ENCODE data around the gene MATCAP1.

GRCh38 chr16:67146523-67147357, 37.0 kb downstream of the MATCAP1 start:
- TF ChIP-seq, protein P1, sequence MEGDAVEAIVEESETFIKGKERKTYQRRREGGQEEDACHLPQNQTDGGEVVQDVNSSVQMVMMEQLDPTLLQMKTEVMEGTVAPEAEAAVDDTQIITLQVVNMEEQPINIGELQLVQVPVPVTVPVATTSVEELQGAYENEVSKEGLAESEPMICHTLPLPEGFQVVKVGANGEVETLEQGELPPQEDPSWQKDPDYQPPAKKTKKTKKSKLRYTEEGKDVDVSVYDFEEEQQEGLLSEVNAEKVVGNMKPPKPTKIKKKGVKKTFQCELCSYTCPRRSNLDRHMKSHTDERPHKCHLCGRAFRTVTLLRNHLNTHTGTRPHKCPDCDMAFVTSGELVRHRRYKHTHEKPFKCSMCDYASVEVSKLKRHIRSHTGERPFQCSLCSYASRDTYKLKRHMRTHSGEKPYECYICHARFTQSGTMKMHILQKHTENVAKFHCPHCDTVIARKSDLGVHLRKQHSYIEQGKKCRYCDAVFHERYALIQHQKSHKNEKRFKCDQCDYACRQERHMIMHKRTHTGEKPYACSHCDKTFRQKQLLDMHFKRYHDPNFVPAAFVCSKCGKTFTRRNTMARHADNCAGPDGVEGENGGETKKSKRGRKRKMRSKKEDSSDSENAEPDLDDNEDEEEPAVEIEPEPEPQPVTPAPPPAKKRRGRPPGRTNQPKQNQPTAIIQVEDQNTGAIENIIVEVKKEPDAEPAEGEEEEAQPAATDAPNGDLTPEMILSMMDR (IDR thresholded peaks at IDR 0.05): no peak
- TF ChIP-seq FOXK1 (CRISPR knock-in tag; IDR thresholded peaks at IDR 0.05) (no peak), ATF6 (CRISPR knock-in tag; IDR thresholded peaks at IDR 0.05) (no peak), ZSCAN18 (CRISPR knock-in tag; IDR thresholded peaks at IDR 0.05) (no peak), E2F1 (CRISPR knock-in tag; IDR thresholded peaks at IDR 0.05) (no peak)
- TF ChIP-seq, protein P2, sequence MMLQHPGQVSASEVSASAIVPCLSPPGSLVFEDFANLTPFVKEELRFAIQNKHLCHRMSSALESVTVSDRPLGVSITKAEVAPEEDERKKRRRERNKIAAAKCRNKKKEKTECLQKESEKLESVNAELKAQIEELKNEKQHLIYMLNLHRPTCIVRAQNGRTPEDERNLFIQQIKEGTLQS (CRISPR knock-in tag; conservative IDR thresholded peaks at IDR 0.05): no peak
- TF ChIP-seq, protein P3, sequence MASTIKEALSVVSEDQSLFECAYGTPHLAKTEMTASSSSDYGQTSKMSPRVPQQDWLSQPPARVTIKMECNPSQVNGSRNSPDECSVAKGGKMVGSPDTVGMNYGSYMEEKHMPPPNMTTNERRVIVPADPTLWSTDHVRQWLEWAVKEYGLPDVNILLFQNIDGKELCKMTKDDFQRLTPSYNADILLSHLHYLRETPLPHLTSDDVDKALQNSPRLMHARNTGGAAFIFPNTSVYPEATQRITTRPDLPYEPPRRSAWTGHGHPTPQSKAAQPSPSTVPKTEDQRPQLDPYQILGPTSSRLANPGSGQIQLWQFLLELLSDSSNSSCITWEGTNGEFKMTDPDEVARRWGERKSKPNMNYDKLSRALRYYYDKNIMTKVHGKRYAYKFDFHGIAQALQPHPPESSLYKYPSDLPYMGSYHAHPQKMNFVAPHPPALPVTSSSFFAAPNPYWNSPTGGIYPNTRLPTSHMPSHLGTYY (CRISPR knock-in tag; IDR thresholded peaks at IDR 0.05): no peak

Measured in WTC11 (cell line).